ENCODE measurements around the gene RHNO1. TPM values are rescaled to one million over a fixed set of nuclear protein-coding genes. Genes with fewer than 3 reads are reported as not detected.

RHNO1 gene
- total and polyA plus RNA-seq, 2 of the 4 experiments (the other 2 are of a cell fraction) = 26.1 to 30.6 TPM

- no peak overlapping the region for H2AFZ ChIP-seq (replicated peaks; ENCODE audit: low read length, poor library complexity)
- H3K4ac ChIP-seq (ENCODE audit: low read depth, low read length) = no peak overlapping the region
- H3K27me3 ChIP-seq (ENCODE audit: control insufficient read depth, insufficient read depth, low read length) = no peaks in the 10 kb centered on the region
- no peak overlapping the region for H2BK5ac ChIP-seq (ENCODE audit: low read depth, low read length, poor library complexity, severe bottlenecking)
- no peak overlapping the region for H2BK15ac ChIP-seq (ENCODE audit: low read depth, low read length)
- dilution Hi-C loops (cut with HindIII; ENCODE audit: low sequenced_read_pairs, unreplicated experiment) = no loop called here
- no peak for TF ChIP-seq ELK1 (IDR thresholded peaks at IDR 0.05; ENCODE audit: borderline replicate concordance, low read depth, low read length)
- TF ChIP-seq MAFK (IDR thresholded peaks at IDR 0.05; ENCODE audit: low read depth, low read length) = no peak
- no peak for TF ChIP-seq NFE2L2 (IDR thresholded peaks at IDR 0.05; ENCODE audit: low read depth, low read length)
- TF ChIP-seq MXI1 (IDR thresholded peaks at IDR 0.05; ENCODE audit: borderline replicate concordance, low read depth, low read length) = no peak
- no peak for TF ChIP-seq POLR2A (IDR thresholded peaks at IDR 0.05; ENCODE audit: low read depth, low read length)
- TF ChIP-seq RCOR1 (IDR thresholded peaks at IDR 0.05; ENCODE audit: insufficient replicate concordance, low read length) = no peak
- TF ChIP-seq RFX5 (IDR thresholded peaks at IDR 0.05; ENCODE audit: low read depth, low read length) = no peak
- TF ChIP-seq MAZ (IDR thresholded peaks at IDR 0.05; ENCODE audit: borderline replicate concordance, low read depth, low read length) = no peak
- no peak for TF ChIP-seq FOS (IDR thresholded peaks at IDR 0.05; ENCODE audit: low read depth, low read length)
- TF ChIP-seq BHLHE40 (IDR thresholded peaks at IDR 0.05; ENCODE audit: low read depth, low read length) = no peak
- TF ChIP-seq USF2 (IDR thresholded peaks at IDR 0.05; ENCODE audit: low read depth, low read length) = no peak
- TF ChIP-seq, protein P1, sequence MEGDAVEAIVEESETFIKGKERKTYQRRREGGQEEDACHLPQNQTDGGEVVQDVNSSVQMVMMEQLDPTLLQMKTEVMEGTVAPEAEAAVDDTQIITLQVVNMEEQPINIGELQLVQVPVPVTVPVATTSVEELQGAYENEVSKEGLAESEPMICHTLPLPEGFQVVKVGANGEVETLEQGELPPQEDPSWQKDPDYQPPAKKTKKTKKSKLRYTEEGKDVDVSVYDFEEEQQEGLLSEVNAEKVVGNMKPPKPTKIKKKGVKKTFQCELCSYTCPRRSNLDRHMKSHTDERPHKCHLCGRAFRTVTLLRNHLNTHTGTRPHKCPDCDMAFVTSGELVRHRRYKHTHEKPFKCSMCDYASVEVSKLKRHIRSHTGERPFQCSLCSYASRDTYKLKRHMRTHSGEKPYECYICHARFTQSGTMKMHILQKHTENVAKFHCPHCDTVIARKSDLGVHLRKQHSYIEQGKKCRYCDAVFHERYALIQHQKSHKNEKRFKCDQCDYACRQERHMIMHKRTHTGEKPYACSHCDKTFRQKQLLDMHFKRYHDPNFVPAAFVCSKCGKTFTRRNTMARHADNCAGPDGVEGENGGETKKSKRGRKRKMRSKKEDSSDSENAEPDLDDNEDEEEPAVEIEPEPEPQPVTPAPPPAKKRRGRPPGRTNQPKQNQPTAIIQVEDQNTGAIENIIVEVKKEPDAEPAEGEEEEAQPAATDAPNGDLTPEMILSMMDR (conservative IDR thresholded peaks at IDR 0.05; ENCODE audit: low read depth, low read length) = no peak
- no peak for TF ChIP-seq SMC3 (IDR thresholded peaks at IDR 0.05; ENCODE audit: low read depth, low read length)
- TF ChIP-seq CHD1 (IDR thresholded peaks at IDR 0.05; ENCODE audit: low read depth, low read length) = no peak
- no peak for TF ChIP-seq CEBPB (IDR thresholded peaks at IDR 0.05; ENCODE audit: low read depth, low read length)
- TF ChIP-seq RAD21 (IDR thresholded peaks at IDR 0.05; ENCODE audit: low read length) = no peak
- no peak overlapping the region for H3K56ac ChIP-seq (ENCODE audit: extremely low read depth, insufficient read depth, low read length)
- H2BK20ac ChIP-seq (ENCODE audit: low read depth, low read length) = no peak overlapping the region
- POLR2A ChIA-PET (ENCODE audit: unreplicated experiment) = no interaction called here
- H4K20me1 ChIP-seq (ENCODE audit: insufficient read depth, low read length) = peaks cover 8% of the 10 kb centered on the region
- H3K36me3 ChIP-seq (ENCODE audit: control insufficient read depth, insufficient read depth, low read length) = peaks cover 36% of the 10 kb centered on the region
- no CpG with 5 or more reads among the region's 9 CpGs for WGBS, 2 experiments (ENCODE audit: extremely low coverage in 2 of 2, insufficient read length in 1 of 2)
- no peak overlapping the region for H2AK9ac ChIP-seq (replicated peaks; ENCODE audit: low read depth, low read length, poor library complexity)
- no peak overlapping the region for H3K14ac ChIP-seq (replicated peaks; ENCODE audit: low read depth, low read length)
- DNase-seq (no peak), ATAC-seq (ENCODE audit: low read depth) (no peak)
- H3K23ac ChIP-seq (ENCODE audit: low read depth, low read length) = no peak overlapping the region
- intact Hi-C loops (cut with micrococcal nuclease) = no loop called here
- H3K4me2 ChIP-seq (ENCODE audit: low read depth, low read length) = no peak overlapping the region
- no peak overlapping the region for H3K27ac ChIP-seq (ENCODE audit: insufficient read depth, low read length)
- peaks cover 6% of the 10 kb centered on the region for H3K9me1 ChIP-seq (ENCODE audit: insufficient read depth, low read length)
- no peak overlapping the region for H2BK120ac ChIP-seq (ENCODE audit: low read depth, low read length)
- H2AK5ac ChIP-seq (ENCODE audit: low read depth, low read length) = no peak overlapping the region
- no peak overlapping the region for H3K9ac ChIP-seq (ENCODE audit: low read depth, low read length)
- H3K79me1 ChIP-seq (ENCODE audit: low read depth in 1 of 2, low read length in 2 of 2) = peaks cover 12 to 36% of the 10 kb centered on the region in 2 experiments; a peak in 3 of 4 replicates
- CTCF ChIA-PET = no interaction called here
- H4K91ac ChIP-seq (ENCODE audit: insufficient read depth, low read depth, low read length) = no peak overlapping the region
- no peak overlapping the region for H3K4me3 ChIP-seq (ENCODE audit: insufficient read depth, low read depth, low read length)
- BruUV-seq (replicated peaks) = no TSS peak
- peaks cover 7% of the 10 kb centered on the region for H3K4me1 ChIP-seq (ENCODE audit: control insufficient read depth, insufficient read depth, low read length)
- no peak overlapping the region for H4K5ac ChIP-seq (ENCODE audit: low read depth, low read length)
- H4K8ac ChIP-seq (ENCODE audit: low read depth in 2 of 2, low read length in 2 of 2) = no peak overlapping the region
- in situ Hi-C loops (cut with MboI; ENCODE audit: low sequenced_read_pairs) = no loop called here
- no peak overlapping the region for H3K18ac ChIP-seq (ENCODE audit: low read depth, low read length)
- no peaks in the 10 kb centered on the region for H3K9me3 ChIP-seq (ENCODE audit: control insufficient read depth, insufficient read depth, low read length)
Observed at GRCh38 chr12:2923057-2923456, 46.0 kb downstream of the RHNO1 start.

All from IMR-90 (cell line).